NB4 (cell line): Measurements from ENCODE around the gene CDC14C.

Source experiments
- MYC ChIP-seq: IDR thresholded peaks from 2 replicates; pipeline ENCODE4 v1.6.1; 2011; ENCODE audit warnings: low read depth, low read length
- POLR2A ChIP-seq: IDR thresholded peaks from 2 replicates; pipeline ENCODE4 v1.6.1; 2011; ENCODE audit warnings: mild to moderate bottlenecking; ENCODE audit not compliant: insufficient read length; ENCODE audit errors: extremely low read depth
- TF ChIP-seq, protein P1 (sequence below): IDR thresholded peaks from one replicate; pipeline ENCODE4 v1.5.1; 2012; ENCODE audit warnings: low read depth, low read length

DNA sequence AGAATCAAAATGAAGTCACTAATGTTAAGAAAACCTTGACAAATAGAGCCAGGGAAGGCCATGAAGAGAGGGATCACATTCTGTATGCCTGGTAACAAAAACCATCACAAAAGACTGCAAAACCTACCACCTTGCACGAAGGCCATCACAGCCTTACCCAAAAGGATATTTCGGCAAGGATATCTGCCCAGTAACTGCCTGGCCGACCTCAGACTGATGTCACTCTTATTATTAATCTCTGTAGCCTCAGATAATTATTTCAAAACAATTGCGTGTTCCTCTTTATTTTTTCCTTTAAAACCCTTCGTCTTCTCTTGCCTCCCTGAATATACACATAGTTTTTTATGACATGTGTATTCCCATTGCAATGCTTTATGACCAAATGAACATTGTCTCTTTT, 52.5 kb downstream of the CDC14C start:
- no peak for TF ChIP-seq POLR2A
- TF ChIP-seq, protein P1, sequence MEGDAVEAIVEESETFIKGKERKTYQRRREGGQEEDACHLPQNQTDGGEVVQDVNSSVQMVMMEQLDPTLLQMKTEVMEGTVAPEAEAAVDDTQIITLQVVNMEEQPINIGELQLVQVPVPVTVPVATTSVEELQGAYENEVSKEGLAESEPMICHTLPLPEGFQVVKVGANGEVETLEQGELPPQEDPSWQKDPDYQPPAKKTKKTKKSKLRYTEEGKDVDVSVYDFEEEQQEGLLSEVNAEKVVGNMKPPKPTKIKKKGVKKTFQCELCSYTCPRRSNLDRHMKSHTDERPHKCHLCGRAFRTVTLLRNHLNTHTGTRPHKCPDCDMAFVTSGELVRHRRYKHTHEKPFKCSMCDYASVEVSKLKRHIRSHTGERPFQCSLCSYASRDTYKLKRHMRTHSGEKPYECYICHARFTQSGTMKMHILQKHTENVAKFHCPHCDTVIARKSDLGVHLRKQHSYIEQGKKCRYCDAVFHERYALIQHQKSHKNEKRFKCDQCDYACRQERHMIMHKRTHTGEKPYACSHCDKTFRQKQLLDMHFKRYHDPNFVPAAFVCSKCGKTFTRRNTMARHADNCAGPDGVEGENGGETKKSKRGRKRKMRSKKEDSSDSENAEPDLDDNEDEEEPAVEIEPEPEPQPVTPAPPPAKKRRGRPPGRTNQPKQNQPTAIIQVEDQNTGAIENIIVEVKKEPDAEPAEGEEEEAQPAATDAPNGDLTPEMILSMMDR: no peak
- TF ChIP-seq MYC: no peak
